ENCODE data around the gene NHSL2.

NHSL2 gene

GRCh38 chrX:71912156-71912555 is 1.5 kb downstream of the NHSL2 start:
- Mint-ChIP-seq H3K27me3 (peaks cover 53% of the 10 kb centered on the region), H3K4me3 (no peak overlapping the region)
- ATAC-seq, result no peak

GRCh38 chrX:71913156-71913950 is 2.7 kb downstream of the NHSL2 start:
- Mint-ChIP-seq H3K9me3 (no peaks in the 10 kb centered on the region), H3K4me1 (peaks cover 4% of the 10 kb centered on the region), H3K27ac (no peak overlapping the region), H3K4me3 (no peak overlapping the region), H3K27me3 (peaks cover 43% of the 10 kb centered on the region), H3K36me3 (no peaks in the 10 kb centered on the region)
- ATAC-seq, result no peak

More at GRCh38 chrX:71912156-71912555, 1.5 kb downstream of the NHSL2 start:
- Mint-ChIP-seq H3K27ac (no peak overlapping the region), H3K9me3 (no peaks in the 10 kb centered on the region), H3K4me1 (peaks cover 4% of the 10 kb centered on the region), H3K36me3 (no peaks in the 10 kb centered on the region)

- no peak for ATAC-seq
- Mint-ChIP-seq H3K9me3 (no peaks in the 10 kb centered on the region), H3K4me3 (no peak overlapping the region), H3K27me3 (peaks cover 14% of the 10 kb centered on the region), H3K4me1 (no peaks in the 10 kb centered on the region), H3K36me3 (no peaks in the 10 kb centered on the region), H3K27ac (no peak overlapping the region)
Observed at GRCh38 chrX:71917621-71918343, 7.1 kb downstream of the NHSL2 start.

DNA sequence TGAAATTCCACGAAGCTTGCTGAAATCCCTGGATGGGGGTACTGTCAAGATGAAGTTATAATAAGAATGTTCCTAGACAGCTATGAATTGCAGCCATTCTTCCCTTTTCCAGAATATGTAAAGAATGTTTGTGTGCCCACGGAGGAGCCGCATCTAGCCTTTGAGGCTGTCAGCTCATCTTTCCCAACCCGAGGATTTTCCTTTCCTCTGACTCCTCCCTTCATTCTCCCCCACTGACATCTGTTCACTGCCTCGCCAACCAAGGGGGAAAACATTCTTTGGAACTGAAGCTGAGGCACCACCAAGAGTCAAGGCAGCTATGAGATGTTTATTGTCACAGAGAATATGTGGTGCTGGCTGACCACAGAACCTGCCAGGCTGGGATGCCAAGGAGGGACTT is 8.8 kb downstream of the NHSL2 start:
- Mint-ChIP-seq H3K27ac (no peak overlapping the region), H3K27me3 (no peaks in the 10 kb centered on the region), H3K4me1 (no peaks in the 10 kb centered on the region), H3K9me3 (no peaks in the 10 kb centered on the region), H3K36me3 (no peaks in the 10 kb centered on the region), H3K4me3 (no peak overlapping the region)
- ATAC-seq, result no peak

GRCh38 chrX:71919886-71920285 is 9.2 kb downstream of the NHSL2 start:
- Mint-ChIP-seq H3K9me3 (no peaks in the 10 kb centered on the region), H3K36me3 (no peaks in the 10 kb centered on the region), H3K4me3 (no peak overlapping the region), H3K27me3 (no peaks in the 10 kb centered on the region), H3K27ac (no peak overlapping the region), H3K4me1 (no peaks in the 10 kb centered on the region)
- ATAC-seq, result no peak

GRCh38 chrX:71922686-71923085 is 12.0 kb downstream of the NHSL2 start:
- ATAC-seq, result no peak
- Mint-ChIP-seq H3K36me3 (no peaks in the 10 kb centered on the region), H3K27me3 (no peaks in the 10 kb centered on the region), H3K9me3 (no peaks in the 10 kb centered on the region), H3K4me3 (no peak overlapping the region), H3K4me1 (no peaks in the 10 kb centered on the region), H3K27ac (no peak overlapping the region)

- ATAC-seq, result no peak
- Mint-ChIP-seq H3K36me3 (no peaks in the 10 kb centered on the region), H3K9me3 (no peaks in the 10 kb centered on the region), H3K4me3 (no peak overlapping the region), H3K27me3 (no peaks in the 10 kb centered on the region), H3K27ac (no peak overlapping the region), H3K4me1 (no peaks in the 10 kb centered on the region)
Observed at GRCh38 chrX:71923516-71923915, 12.9 kb downstream of the NHSL2 start.

GRCh38 chrX:71927040-71927439 is 16.4 kb downstream of the NHSL2 start:
- no peaks in the 10 kb centered on the region for H3K4me1 Mint-ChIP-seq
- H3K27me3 Mint-ChIP-seq, result peaks cover 2% of the 10 kb centered on the region
- no peaks in the 10 kb centered on the region for H3K36me3 Mint-ChIP-seq
- no peak overlapping the region for H3K4me3 Mint-ChIP-seq
- no peak overlapping the region for H3K27ac Mint-ChIP-seq
- no peak for ATAC-seq
- no peaks in the 10 kb centered on the region for H3K9me3 Mint-ChIP-seq

DNA sequence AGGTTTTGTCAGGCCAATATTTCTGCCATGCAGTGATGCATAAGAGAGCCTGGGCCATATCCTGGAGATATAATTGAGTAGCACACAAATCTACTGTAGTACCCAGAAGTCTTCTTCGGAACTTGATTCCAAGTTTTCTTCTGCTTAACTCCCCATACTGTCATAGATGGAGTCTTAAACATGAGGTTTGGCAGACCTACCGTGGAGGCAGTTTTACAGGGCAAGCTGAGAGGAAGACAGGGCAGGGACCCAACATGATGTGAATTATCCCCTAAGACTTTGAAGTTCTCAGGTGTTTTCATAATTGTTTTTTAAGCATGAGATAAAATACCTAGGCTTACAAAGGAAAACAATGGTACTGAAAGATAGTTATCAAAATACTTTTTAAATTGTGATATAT is 18.2 kb downstream of the NHSL2 start:
- H3K9me3 Mint-ChIP-seq, result no peaks in the 10 kb centered on the region
- peaks cover 20% of the 10 kb centered on the region for H3K27me3 Mint-ChIP-seq
- H3K36me3 Mint-ChIP-seq, result no peaks in the 10 kb centered on the region
- H3K27ac Mint-ChIP-seq, result no peak overlapping the region
- H3K4me1 Mint-ChIP-seq, result no peaks in the 10 kb centered on the region
- no peak overlapping the region for H3K4me3 Mint-ChIP-seq
- no peak for ATAC-seq

DNA sequence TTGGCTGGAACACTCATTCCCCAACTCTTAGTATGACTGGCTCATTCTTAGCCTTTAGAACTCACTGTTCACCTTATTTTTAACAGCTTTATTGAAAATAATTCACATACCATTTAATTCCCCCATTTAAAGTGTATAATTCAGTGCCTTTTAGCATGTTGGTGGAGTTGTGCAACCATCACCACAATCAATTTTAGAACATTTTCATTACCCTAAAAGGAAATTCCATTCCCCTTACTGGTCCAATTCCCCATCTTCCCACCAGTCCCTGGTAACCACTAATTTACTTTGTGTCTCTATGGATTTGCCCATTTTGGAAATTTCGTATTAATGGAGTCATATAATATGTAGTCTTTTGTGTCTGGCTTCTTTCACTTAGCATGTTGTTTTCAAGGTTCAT is 19.7 kb downstream of the NHSL2 start:
- no peak for ATAC-seq
- Mint-ChIP-seq H3K27ac (no peak overlapping the region), H3K4me3 (no peak overlapping the region), H3K36me3 (no peaks in the 10 kb centered on the region), H3K4me1 (no peaks in the 10 kb centered on the region), H3K27me3 (peaks cover 28% of the 10 kb centered on the region), H3K9me3 (no peaks in the 10 kb centered on the region)

GRCh38 chrX:71935476-71935875 is 24.8 kb downstream of the NHSL2 start:
- H3K36me3 Mint-ChIP-seq, result no peaks in the 10 kb centered on the region
- H3K27ac Mint-ChIP-seq, result no peak overlapping the region
- no peaks in the 10 kb centered on the region for H3K4me1 Mint-ChIP-seq
- no peak overlapping the region for H3K4me3 Mint-ChIP-seq
- H3K9me3 Mint-ChIP-seq, result no peaks in the 10 kb centered on the region
- H3K27me3 Mint-ChIP-seq, result peaks cover 28% of the 10 kb centered on the region
- no peak for ATAC-seq

GRCh38 chrX:71936632-71937031 is 26.0 kb downstream of the NHSL2 start:
- H3K27ac Mint-ChIP-seq, result no peak overlapping the region
- ATAC-seq, result no peak
- H3K27me3 Mint-ChIP-seq, result peaks cover 28% of the 10 kb centered on the region
- no peaks in the 10 kb centered on the region for H3K36me3 Mint-ChIP-seq
- H3K4me3 Mint-ChIP-seq, result no peak overlapping the region
- H3K4me1 Mint-ChIP-seq, result no peaks in the 10 kb centered on the region
- no peaks in the 10 kb centered on the region for H3K9me3 Mint-ChIP-seq

- ATAC-seq, result no peak
- Mint-ChIP-seq H3K27me3 (peaks cover 17% of the 10 kb centered on the region), H3K9me3 (peaks cover 4% of the 10 kb centered on the region), H3K36me3 (no peaks in the 10 kb centered on the region), H3K27ac (no peak overlapping the region), H3K4me3 (no peak overlapping the region), H3K4me1 (no peaks in the 10 kb centered on the region)
Observed at GRCh38 chrX:71938371-71938770, 27.7 kb downstream of the NHSL2 start.

DNA sequence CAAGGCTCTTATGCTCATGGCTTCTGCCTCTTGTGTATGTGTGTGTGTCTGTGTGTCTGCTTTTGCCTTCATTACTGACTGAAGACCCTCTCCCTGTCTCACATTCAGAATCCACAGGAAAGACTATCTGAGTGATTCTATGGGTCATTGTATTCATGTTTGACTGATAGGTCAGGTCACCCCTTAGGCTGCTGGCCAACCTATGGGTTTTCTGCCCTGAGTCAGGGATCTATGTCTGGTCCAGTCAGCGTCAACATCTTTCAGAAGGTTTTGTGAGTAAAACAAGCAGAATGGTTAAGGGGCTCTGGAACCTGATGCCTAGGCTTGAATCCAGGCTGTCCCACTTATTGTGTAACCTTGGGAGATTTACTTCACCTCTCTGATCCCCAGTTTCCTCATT is 30.5 kb downstream of the NHSL2 start:
- no peak for ATAC-seq
- no peaks in the 10 kb centered on the region for H3K36me3 Mint-ChIP-seq
- peaks cover 6% of the 10 kb centered on the region for H3K27me3 Mint-ChIP-seq

GRCh38 chrX:71941776-71942175 is 31.1 kb downstream of the NHSL2 start:
- Mint-ChIP-seq H3K27me3 (peaks cover 6% of the 10 kb centered on the region), H3K9me3 (peaks cover 4% of the 10 kb centered on the region), H3K4me1 (no peaks in the 10 kb centered on the region), H3K27ac (no peak overlapping the region), H3K36me3 (no peaks in the 10 kb centered on the region), H3K4me3 (no peak overlapping the region)
- no peak for ATAC-seq

More for the DNA sequence above, 30.5 kb downstream of the NHSL2 start:
- H3K27ac Mint-ChIP-seq, result no peak overlapping the region
- H3K4me1 Mint-ChIP-seq, result no peaks in the 10 kb centered on the region
- H3K9me3 Mint-ChIP-seq, result peaks cover 4% of the 10 kb centered on the region
- no peak overlapping the region for H3K4me3 Mint-ChIP-seq

DNA sequence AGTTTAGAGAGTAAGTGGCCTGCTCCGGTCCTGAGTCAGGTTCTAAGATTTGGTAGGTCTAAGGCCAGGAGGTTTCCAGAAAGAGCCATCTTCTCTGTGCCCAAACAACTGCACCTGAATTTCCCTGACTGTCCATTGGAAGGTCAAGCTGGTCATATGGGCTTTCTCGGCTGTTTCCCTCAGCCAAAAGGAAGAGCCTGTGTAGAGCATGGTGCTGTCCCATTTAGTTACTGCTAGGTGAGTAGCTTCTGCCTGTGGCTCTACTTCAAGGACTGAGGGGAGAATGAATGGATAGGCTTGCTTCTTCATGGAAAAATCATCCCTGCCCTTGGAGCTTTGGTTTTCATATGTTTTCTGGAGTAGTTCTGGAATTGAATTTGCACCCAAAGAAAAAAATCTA is 33.7 kb downstream of the NHSL2 start:
- Mint-ChIP-seq H3K36me3 (no peaks in the 10 kb centered on the region), H3K4me3 (no peak overlapping the region), H3K27ac (no peak overlapping the region), H3K27me3 (peaks cover 6% of the 10 kb centered on the region), H3K9me3 (peaks cover 4% of the 10 kb centered on the region), H3K4me1 (no peaks in the 10 kb centered on the region)
- ATAC-seq, result no peak
